ENCODE results near the gene NEAT1. TPM values are rescaled to one million over a fixed set of nuclear protein-coding genes. Genes with fewer than 3 reads are reported as not detected.

Gene NEAT1
- total RNA-seq, 4 donors from 2014 or later = 24.1 to 472 (median 32.8) TPM

GRCh38 chr11:65425105-65425970 is 2.7 kb downstream of the NEAT1 start:
- intact Hi-C loops (cut with DNase I; ENCODE audit: low total_unique reads) (no loop called here), in situ Hi-C loops (cut with MboI; ENCODE audit: low sequenced_read_pairs in 4 of 4) (loop anchor here in 2 of 4 donors (10.0 kb wide), 2 partner anchors 49 to 79 kb away; no protein-coding TSS in a partner anchor)
- Histone ChIP-seq H3K4me1 (peaks cover 31 to 37% of the 10 kb centered on the region in 2 donors), H3K9me3 (no peaks in the 10 kb centered on the region), H3K4me3 (peak overlapping the region; percentile 81 to 95 (median 90)), H3K36me3 (peaks cover 5 to 68% of the 10 kb centered on the region in 2 donors), H3K27ac (peak overlapping the region; percentile 98 to 100 (median 100)), H3K27me3 (no peaks in the 10 kb centered on the region)
- no peak for ATAC-seq
- TF ChIP-seq POLR2A (IDR thresholded peaks at IDR 0.05) = no peak
- peak in 2 of 5 experiments; percentile 15 to 30 for TF ChIP-seq CTCF (IDR thresholded peaks at IDR 0.05 in 4 of 5, conservative IDR thresholded peaks at IDR 0.05 in 1 of 5)
- DNase-seq = peak in 1 of 2 donors; percentile 57

GRCh38 chr11:65425971-65426838 is 3.6 kb downstream of the NEAT1 start:
- TF ChIP-seq POLR2A (IDR thresholded peaks at IDR 0.05) = no peak
- no peak for TF ChIP-seq CTCF (IDR thresholded peaks at IDR 0.05 in 4 of 5, conservative IDR thresholded peaks at IDR 0.05 in 1 of 5)
- H3K36me3 ChIP-seq = peaks cover 5 to 77% of the 10 kb centered on the region in 2 donors
- no peak for DNase-seq
- H3K27me3 ChIP-seq = no peaks in the 10 kb centered on the region
- peak; percentile 14 to 24 for ATAC-seq
- peak overlapping the region; percentile 81 to 95 (median 90) for H3K4me3 ChIP-seq
- intact Hi-C loops (cut with DNase I; ENCODE audit: low total_unique reads) (no loop called here), in situ Hi-C loops (cut with MboI; ENCODE audit: low sequenced_read_pairs in 4 of 4) (loop anchor here in 2 of 4 donors (10.0 kb wide), 2 partner anchors 49 to 79 kb away; no protein-coding TSS in a partner anchor)
- H3K27ac ChIP-seq = peak overlapping the region; percentile 98 to 100 (median 100)
- no peaks in the 10 kb centered on the region for H3K9me3 ChIP-seq
- peaks cover 32 to 34% of the 10 kb centered on the region in 2 donors for H3K4me1 ChIP-seq

- no peaks in the 10 kb centered on the region for H3K9me3 ChIP-seq
- intact Hi-C loops (cut with DNase I; ENCODE audit: low total_unique reads) = no loop called here
- H3K36me3 ChIP-seq = peaks cover 5 to 80% of the 10 kb centered on the region in 2 donors
- no peaks in the 10 kb centered on the region for H3K27me3 ChIP-seq
- peak overlapping the region; percentile 81 to 95 (median 90) for H3K4me3 ChIP-seq
- DNase-seq (peak in 1 of 2 donors; percentile 61), ATAC-seq (peak in 1 of 2 donors; percentile 9)
- in situ Hi-C loops (cut with MboI; ENCODE audit: low sequenced_read_pairs in 4 of 4) = loop anchor here in 2 of 4 donors (10.0 kb wide), 2 partner anchors 48 to 78 kb away; no protein-coding TSS in a partner anchor
- peaks cover 38 to 40% of the 10 kb centered on the region in 2 donors for H3K4me1 ChIP-seq
- H3K27ac ChIP-seq = peak overlapping the region; percentile 98 to 100 (median 100)
- TF ChIP-seq POLR2A (IDR thresholded peaks at IDR 0.05) = no peak
- no peak for TF ChIP-seq CTCF (IDR thresholded peaks at IDR 0.05 in 4 of 5, conservative IDR thresholded peaks at IDR 0.05 in 1 of 5)
These were observed 4.5 kb downstream of the NEAT1 start for GRCh38 chr11:65426839-65427690.

Data from gastrocnemius medialis (tissue), 4 donors.